ENCODE measurements around the gene ANKRD33B.

Gene ANKRD33B

GRCh38 chr5:10645146-10645545 lies 81.3 kb downstream of the ANKRD33B start:
- H3K4me3 ChIP-seq (ENCODE audit: control insufficient read depth, low read depth, low read length), result no peak overlapping the region
- no peak for DNase-seq (ENCODE audit: low read depth)
- no peak for TF ChIP-seq CTCF (conservative IDR thresholded peaks at IDR 0.05; ENCODE audit: control insufficient read depth, insufficient read depth, low read depth, low read length)

DNA sequence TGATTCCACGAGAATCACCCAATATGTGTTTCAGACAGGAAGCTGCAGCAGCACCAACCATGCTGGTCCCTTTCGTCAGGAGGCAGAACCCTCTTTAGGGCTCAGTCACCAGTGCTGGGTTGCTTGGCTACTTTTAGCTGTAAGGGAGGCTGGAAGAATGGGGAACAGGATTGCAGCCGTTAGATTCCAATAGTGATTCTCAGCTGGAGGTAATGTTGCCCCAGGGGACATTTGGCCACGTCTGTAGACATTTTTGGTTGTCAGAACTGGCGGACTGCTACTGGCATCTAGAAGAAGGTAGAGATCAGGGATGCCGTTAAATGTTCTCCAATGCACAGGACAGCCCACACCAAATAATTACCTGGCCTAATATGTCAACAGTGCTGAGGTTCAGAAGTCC lies 81.8 kb downstream of the ANKRD33B start:
- H3K4me3 ChIP-seq (ENCODE audit: control insufficient read depth, low read depth, low read length), result no peak overlapping the region
- no peak for TF ChIP-seq CTCF (conservative IDR thresholded peaks at IDR 0.05; ENCODE audit: control insufficient read depth, insufficient read depth, low read depth, low read length)
- no peak for DNase-seq (ENCODE audit: low read depth)

DNA sequence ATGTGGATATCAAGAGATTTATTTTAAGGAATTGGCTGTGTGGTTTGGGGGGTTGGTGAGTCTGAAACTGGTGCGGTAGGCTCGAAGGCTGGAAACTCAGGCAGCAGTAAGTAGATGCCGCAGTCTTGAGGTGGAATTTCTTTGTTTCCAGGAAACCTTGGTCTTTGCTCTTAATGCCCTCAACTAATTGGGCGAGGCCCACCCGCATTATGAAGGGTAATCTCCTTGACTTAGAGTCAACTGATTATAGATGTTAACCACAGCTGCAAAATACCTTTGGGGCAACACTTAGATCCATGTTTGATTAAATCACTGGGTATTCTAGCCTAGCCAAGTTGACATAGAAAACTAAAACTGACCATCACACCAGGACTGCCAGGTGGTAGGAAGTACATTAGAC lies 83.8 kb downstream of the ANKRD33B start:
- no peak overlapping the region for H3K4me3 ChIP-seq (ENCODE audit: control insufficient read depth, low read depth, low read length)
- DNase-seq (ENCODE audit: low read depth), result no peak
- no peak for TF ChIP-seq CTCF (conservative IDR thresholded peaks at IDR 0.05; ENCODE audit: control insufficient read depth, insufficient read depth, low read depth, low read length)

GRCh38 chr5:10648806-10649665 lies 85.2 kb downstream of the ANKRD33B start:
- no peak overlapping the region for H3K4me3 ChIP-seq (ENCODE audit: control insufficient read depth, low read depth, low read length)
- DNase-seq (ENCODE audit: low read depth), result no peak
- no peak for TF ChIP-seq CTCF (conservative IDR thresholded peaks at IDR 0.05; ENCODE audit: control insufficient read depth, insufficient read depth, low read depth, low read length)

DNA sequence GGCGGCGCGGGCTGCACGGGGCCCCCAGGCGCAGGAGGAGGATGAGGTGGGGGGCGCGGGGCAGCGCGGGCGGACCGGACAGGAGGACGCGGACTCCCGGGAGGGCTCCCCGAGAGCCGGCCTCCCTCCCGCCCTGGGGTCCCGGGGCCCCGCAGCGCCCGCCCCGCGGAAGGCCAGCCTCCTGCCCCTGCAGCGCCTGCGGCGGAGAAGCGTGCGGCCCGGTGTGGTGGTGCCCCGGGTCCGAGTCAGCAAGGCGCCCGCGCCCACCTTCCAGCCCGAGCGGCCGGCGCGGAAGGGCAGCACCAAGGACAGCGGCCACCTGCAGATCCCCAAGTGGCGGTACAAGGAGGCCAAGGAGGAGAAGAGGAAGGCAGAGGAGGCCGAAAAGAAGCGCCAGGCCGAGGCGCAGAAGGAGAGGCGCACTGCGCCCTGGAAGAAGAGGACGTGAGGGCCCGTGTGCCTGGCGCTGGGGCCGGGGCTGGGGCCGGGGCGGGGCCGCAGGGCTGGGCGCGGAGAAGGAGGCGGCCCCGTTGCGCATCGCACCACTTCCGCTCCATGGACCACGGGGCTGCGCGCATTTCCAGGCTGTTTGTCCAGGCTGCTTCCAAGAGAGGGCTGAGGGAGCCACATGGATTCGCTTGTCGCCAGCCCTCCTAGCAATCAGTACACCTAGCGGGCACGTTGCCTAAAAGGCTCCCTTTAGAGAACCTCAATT lies 86.0 kb downstream of the ANKRD33B start:
- H3K4me3 ChIP-seq (ENCODE audit: control insufficient read depth, low read depth, low read length), result no peak overlapping the region
- DNase-seq (ENCODE audit: low read depth), result no peak
- no peak for TF ChIP-seq CTCF (conservative IDR thresholded peaks at IDR 0.05; ENCODE audit: control insufficient read depth, insufficient read depth, low read depth, low read length)

DNA sequence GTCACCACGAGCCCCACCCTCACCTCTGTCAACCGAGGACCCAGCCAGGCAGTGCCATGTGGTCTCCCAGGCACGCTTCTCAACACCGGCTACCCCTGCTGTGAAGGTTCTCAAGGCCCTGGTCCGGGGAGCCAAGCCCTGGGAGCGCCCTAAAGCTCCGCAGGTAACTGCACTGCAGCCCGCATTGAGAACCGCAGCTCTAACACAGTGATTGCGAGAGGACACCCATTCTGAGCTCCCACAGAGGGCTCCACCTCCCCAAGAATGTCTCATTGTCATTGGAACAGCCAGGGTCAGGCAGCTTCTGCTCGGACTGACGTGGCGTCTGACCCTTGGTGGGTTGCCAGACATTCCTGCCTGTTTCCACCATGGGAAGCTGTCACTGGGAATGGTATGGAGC lies 88.3 kb downstream of the ANKRD33B start:
- no peak overlapping the region for H3K4me3 ChIP-seq (ENCODE audit: control insufficient read depth, low read depth, low read length)
- TF ChIP-seq CTCF (conservative IDR thresholded peaks at IDR 0.05; ENCODE audit: control insufficient read depth, insufficient read depth, low read depth, low read length), result no peak
- peak; percentile 64 for DNase-seq (ENCODE audit: low read depth)

Data from fibroblast of mammary gland (primary cell).